ENCODE results near the gene C16orf92.

Gene C16orf92

DNA sequence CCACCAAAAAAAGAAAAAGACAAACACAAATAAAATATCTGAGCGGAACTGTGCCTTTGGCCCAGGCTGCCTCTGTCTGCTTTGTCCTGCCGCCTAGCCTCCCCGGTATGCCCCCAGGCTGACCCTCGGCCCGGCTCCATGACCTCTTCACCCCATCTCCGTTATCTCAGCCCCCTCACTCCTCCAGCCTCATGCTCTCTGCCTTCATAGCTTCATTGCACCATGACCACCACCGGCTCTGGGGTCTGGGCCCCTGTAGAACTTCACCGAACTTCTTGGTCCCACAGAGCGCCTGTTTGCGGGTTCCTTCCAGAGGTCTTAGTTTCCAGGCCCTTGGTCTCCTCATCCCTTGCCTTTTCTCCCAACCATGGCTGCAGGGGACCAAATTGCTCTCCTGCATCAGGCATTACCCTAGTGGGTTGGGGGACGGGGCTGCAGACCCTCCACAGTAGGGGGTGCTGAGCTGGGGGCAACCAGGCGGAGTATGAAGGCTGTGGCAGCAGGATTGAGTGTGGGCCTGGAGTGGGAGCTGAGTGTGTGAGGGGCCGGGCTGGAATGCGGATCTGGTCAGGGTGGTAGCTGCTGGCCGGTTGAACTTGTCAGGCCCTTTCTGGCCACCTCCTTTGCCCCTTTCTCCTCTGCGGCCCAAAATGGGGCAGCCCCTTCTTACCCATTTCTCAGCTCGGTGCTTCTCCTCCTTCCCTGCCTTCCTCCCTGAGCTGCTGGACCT is 34.5 kb upstream of the C16orf92 start:
- DNase-seq (ENCODE audit: low read depth, low spot score) = no peak
- TF ChIP-seq, protein P1, sequence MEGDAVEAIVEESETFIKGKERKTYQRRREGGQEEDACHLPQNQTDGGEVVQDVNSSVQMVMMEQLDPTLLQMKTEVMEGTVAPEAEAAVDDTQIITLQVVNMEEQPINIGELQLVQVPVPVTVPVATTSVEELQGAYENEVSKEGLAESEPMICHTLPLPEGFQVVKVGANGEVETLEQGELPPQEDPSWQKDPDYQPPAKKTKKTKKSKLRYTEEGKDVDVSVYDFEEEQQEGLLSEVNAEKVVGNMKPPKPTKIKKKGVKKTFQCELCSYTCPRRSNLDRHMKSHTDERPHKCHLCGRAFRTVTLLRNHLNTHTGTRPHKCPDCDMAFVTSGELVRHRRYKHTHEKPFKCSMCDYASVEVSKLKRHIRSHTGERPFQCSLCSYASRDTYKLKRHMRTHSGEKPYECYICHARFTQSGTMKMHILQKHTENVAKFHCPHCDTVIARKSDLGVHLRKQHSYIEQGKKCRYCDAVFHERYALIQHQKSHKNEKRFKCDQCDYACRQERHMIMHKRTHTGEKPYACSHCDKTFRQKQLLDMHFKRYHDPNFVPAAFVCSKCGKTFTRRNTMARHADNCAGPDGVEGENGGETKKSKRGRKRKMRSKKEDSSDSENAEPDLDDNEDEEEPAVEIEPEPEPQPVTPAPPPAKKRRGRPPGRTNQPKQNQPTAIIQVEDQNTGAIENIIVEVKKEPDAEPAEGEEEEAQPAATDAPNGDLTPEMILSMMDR (IDR thresholded peaks at IDR 0.05; ENCODE audit: low read depth, low read length) = no peak
- H3K4me3 ChIP-seq (ENCODE audit: low read depth, low read length) = no peak overlapping the region
- in situ Hi-C loops (cut with HindIII; ENCODE audit: low sequenced_read_pairs) = no loop called here

DNA sequence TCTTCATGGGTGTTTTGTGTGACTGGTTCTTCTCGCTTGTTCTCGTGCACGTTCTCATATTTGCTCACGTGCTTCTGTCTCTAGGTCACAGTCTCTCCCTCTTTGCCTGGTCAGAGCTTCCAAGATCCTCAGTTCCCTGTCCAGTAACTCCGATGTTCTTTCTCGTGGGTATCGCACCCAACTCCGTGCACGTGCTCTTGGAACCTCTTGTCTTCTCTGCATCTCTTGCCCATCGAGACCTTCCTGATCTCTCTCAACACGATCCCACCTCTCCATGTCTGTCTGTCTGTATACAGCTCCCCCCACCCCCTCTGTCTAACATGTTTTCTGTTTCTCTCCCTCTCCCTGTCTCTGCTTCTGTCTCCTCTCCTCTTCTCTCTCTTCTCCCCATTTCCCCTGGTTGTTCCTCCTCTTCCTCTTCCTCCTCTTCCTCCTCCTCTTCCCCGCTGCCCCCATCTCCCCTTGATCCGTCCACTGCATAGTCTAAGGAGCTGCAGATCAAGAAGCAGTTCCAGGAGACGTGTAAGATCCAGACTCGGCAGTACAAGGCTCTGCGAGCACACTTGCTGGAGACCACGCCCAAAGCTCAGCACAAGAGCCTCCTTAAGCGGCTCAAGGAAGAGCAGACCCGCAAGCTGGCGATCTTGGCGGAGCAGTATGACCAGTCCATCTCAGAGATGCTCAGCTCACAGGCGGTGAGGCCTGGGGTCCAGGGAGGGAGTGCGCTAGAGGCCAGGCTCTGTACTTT is 33.7 kb upstream of the C16orf92 start:
- in situ Hi-C loops (cut with HindIII; ENCODE audit: low sequenced_read_pairs) = no loop called here
- TF ChIP-seq, protein P1 (IDR thresholded peaks at IDR 0.05; ENCODE audit: low read depth, low read length) = no peak
- H3K4me3 ChIP-seq (ENCODE audit: low read depth, low read length) = no peak overlapping the region
- no peak for DNase-seq (ENCODE audit: low read depth, low spot score)

DNA sequence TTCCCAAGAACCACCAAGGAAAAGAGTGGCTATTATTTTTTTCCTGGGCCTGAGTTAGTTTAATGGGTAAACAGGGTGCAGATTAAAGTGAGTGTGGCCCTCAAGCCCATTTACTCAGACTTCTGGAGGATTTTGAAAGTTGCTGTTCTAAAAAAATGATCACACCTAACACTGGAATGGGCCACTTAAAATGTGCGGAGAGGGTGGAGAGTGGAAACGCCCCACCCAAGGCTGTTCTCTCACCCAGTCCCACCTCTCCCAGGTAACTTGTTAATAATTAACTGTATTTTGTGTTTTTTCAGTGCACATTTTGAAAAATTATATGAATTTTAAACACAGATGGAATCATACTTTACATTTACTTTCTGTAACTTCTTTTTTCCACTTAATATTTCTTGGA is 33.0 kb upstream of the C16orf92 start:
- in situ Hi-C loops (cut with HindIII; ENCODE audit: low sequenced_read_pairs) = no loop called here
- DNase-seq (ENCODE audit: low read depth, low spot score) = no peak
- no peak overlapping the region for H3K4me3 ChIP-seq (ENCODE audit: low read depth, low read length)
- TF ChIP-seq, protein P1 (IDR thresholded peaks at IDR 0.05; ENCODE audit: low read depth, low read length) = no peak

DNA sequence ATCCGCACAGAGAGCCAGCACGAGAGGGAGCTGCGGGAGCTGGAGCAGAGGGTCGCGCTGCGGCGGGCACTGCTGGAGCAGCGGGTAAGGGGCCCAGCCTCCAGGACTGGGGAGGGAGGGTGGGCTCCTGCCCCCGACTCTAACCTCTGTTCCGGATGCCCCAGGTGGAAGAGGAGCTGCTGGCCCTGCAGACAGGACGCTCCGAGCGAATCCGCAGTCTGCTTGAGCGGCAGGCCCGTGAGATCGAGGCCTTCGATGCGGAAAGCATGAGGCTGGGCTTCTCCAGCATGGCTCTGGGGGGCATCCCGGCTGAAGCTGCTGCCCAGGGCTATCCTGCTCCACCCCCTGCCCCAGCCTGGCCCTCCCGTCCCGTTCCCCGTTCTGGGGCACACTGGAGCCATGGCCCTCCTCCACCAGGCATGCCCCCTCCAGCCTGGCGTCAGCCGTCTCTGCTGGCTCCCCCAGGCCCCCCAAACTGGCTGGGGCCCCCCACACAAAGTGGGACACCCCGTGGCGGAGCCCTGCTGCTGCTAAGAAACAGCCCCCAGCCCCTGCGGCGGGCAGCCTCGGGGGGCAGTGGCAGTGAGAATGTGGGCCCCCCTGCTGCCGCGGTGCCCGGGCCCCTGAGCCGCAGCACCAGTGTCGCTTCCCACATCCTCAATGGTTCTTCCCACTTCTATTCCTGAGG is 32.0 kb upstream of the C16orf92 start:
- in situ Hi-C loops (cut with HindIII; ENCODE audit: low sequenced_read_pairs) = no loop called here
- DNase-seq (ENCODE audit: low read depth, low spot score) = no peak
- H3K4me3 ChIP-seq (ENCODE audit: low read depth, low read length) = no peak overlapping the region
- TF ChIP-seq, protein P1 (IDR thresholded peaks at IDR 0.05; ENCODE audit: low read depth, low read length) = no peak

DNA sequence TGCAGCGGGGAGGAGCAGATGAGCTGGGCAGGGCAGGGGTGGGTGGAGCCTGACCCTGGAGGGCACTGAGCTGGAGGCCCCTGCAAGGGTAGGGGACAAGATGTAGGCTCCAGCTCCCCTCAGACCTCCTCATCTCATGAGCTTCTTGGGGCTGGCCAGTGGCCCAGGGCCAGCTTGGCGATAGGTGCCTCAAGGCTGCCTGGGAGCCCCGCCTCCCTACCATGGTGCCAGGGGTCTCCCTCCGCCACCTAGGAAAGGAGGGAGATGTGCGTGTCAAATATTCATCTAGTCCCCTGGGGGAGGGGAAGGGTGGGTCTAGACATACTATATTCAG is 31.5 kb upstream of the C16orf92 start:
- in situ Hi-C loops (cut with HindIII; ENCODE audit: low sequenced_read_pairs) = no loop called here

DNA sequence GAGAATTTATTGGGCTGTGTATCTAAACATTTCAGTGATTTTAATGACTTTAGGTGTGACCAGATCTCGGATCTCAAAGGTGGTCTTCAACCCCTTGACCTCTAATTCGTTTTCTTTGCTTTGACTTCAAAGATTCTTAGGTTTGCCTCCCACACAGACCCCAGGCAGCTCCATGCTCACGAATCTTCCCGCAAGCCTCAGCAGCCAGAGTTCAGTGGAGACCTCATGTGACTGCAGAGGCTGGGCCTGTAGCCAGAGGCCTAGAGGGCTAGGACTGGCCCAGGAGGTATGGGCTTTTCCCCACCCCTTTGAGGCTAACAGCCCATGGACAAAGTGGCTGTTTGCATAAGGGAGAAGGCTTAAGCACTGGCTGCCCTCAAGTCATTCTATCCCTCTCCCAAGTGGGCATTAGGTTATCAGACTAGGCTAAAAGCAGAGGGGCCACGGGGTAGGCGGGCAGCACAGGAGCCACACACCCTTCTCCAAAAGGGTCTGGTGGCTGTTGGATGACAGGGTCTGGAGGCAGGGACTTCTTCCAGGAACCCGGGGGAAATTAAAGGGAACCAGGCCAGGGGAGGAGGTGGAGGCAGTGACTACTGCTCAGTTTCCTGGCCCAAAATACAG is 30.5 kb upstream of the C16orf92 start:
- TF ChIP-seq, protein P1 (IDR thresholded peaks at IDR 0.05; ENCODE audit: low read depth, low read length) = no peak
- DNase-seq (ENCODE audit: low read depth, low spot score) = peak; percentile 35
- no peak overlapping the region for H3K4me3 ChIP-seq (ENCODE audit: low read depth, low read length)
- in situ Hi-C loops (cut with HindIII; ENCODE audit: low sequenced_read_pairs) = no loop called here

More for the DNA sequence above, 31.5 kb upstream of the C16orf92 start:
- TF ChIP-seq, protein P1 (IDR thresholded peaks at IDR 0.05; ENCODE audit: low read depth, low read length) = no peak
- DNase-seq (ENCODE audit: low read depth, low spot score) = no peak
- no peak overlapping the region for H3K4me3 ChIP-seq (ENCODE audit: low read depth, low read length)
